ENCODE results near the gene KRAS. TPM values are rescaled to one million over a fixed set of nuclear protein-coding genes. Genes with fewer than 3 reads are reported as not detected.

Gene KRAS
- total RNA-seq, 4 donors from 2014 or later = 4.6 to 39.5 (median 23.8) TPM

- Histone ChIP-seq H3K4me3 (no peak overlapping the region), H3K27ac (no peak overlapping the region), H3K36me3 (no peaks in the 10 kb centered on the region), H3K9me3 (no peaks in the 10 kb centered on the region), H3K27me3 (no peaks in the 10 kb centered on the region), H3K4me1 (no peaks in the 10 kb centered on the region)
- TF ChIP-seq CTCF (IDR thresholded peaks at IDR 0.05) (no peak), POLR2A (IDR thresholded peaks at IDR 0.05) (no peak)
- no peak for DNase-seq
- intact Hi-C loops (cut with DNase I; ENCODE audit: low total_unique reads) = no loop called here
Measured at GRCh38 chr12:25189656-25190055, 61.1 kb downstream of the KRAS start.

- intact Hi-C loops (cut with DNase I; ENCODE audit: low total_unique reads) = no loop called here
- no peak for DNase-seq
- Histone ChIP-seq H3K4me1 (no peaks in the 10 kb centered on the region), H3K9me3 (no peaks in the 10 kb centered on the region), H3K27me3 (no peaks in the 10 kb centered on the region), H3K27ac (no peak overlapping the region), H3K36me3 (no peaks in the 10 kb centered on the region), H3K4me3 (no peak overlapping the region)
- TF ChIP-seq CTCF (IDR thresholded peaks at IDR 0.05) (no peak), POLR2A (IDR thresholded peaks at IDR 0.05) (no peak)
Measured at GRCh38 chr12:25187781-25188180, 62.9 kb downstream of the KRAS start.

GRCh38 chr12:25186788-25187402 is 63.8 kb downstream of the KRAS start:
- intact Hi-C loops (cut with DNase I; ENCODE audit: low total_unique reads) = no loop called here
- Histone ChIP-seq H3K4me1 (no peaks in the 10 kb centered on the region), H3K9me3 (no peaks in the 10 kb centered on the region), H3K36me3 (no peaks in the 10 kb centered on the region), H3K27me3 (no peaks in the 10 kb centered on the region), H3K4me3 (no peak overlapping the region), H3K27ac (no peak overlapping the region)
- TF ChIP-seq POLR2A (IDR thresholded peaks at IDR 0.05) (no peak), CTCF (IDR thresholded peaks at IDR 0.05) (no peak)
- no peak for DNase-seq

GRCh38 chr12:25186038-25186787 is 64.5 kb downstream of the KRAS start:
- no peak overlapping the region for H3K27ac ChIP-seq
- no peak for TF ChIP-seq CTCF (IDR thresholded peaks at IDR 0.05)
- no peak for TF ChIP-seq POLR2A (IDR thresholded peaks at IDR 0.05)
- no peaks in the 10 kb centered on the region for H3K27me3 ChIP-seq
- DNase-seq = no peak
- no peak overlapping the region for H3K4me3 ChIP-seq
- H3K9me3 ChIP-seq = no peaks in the 10 kb centered on the region
- intact Hi-C loops (cut with DNase I; ENCODE audit: low total_unique reads) = no loop called here
- no peaks in the 10 kb centered on the region for H3K36me3 ChIP-seq
- H3K4me1 ChIP-seq = no peaks in the 10 kb centered on the region

GRCh38 chr12:25184132-25184531 is 66.6 kb downstream of the KRAS start:
- Histone ChIP-seq H3K4me3 (no peak overlapping the region), H3K4me1 (no peaks in the 10 kb centered on the region), H3K9me3 (no peaks in the 10 kb centered on the region), H3K27ac (no peak overlapping the region), H3K27me3 (no peaks in the 10 kb centered on the region), H3K36me3 (no peaks in the 10 kb centered on the region)
- DNase-seq = no peak
- TF ChIP-seq POLR2A (IDR thresholded peaks at IDR 0.05) = no peak
- TF ChIP-seq CTCF (IDR thresholded peaks at IDR 0.05) = no peak
- intact Hi-C loops (cut with DNase I; ENCODE audit: low total_unique reads) = no loop called here
